Stimulated activated naive CD8-positive, alpha-beta T cell treated with anti-CD3 and anti-CD28 coated beads, Interleukin-15, Interleukin-2, amounts not matched to agents 100 ng/mL and 50 ng/mL, for 24 hours (primary cell): Measurements from ENCODE around the gene ITGB8.

ENCODE experiments used
- H3K27ac Mint-ChIP-seq: one replicate; pipeline ENCODE4 v1.8.0; 2021; ENCODE audit warnings: mild to moderate bottlenecking, mixed read lengths
- H3K27me3 Mint-ChIP-seq: one replicate; pipeline ENCODE4 v1.8.0; 2021; ENCODE audit warnings: mixed read lengths
- H3K36me3 Mint-ChIP-seq: one replicate; pipeline ENCODE4 v1.8.0; 2021; ENCODE audit warnings: low read depth, mixed read lengths
- H3K4me1 Mint-ChIP-seq: one replicate; pipeline ENCODE4 v1.8.0; 2021; ENCODE audit warnings: low read depth, mixed read lengths
- H3K4me3 Mint-ChIP-seq: one replicate; pipeline ENCODE4 v1.8.0; 2021; ENCODE audit warnings: mild to moderate bottlenecking, mixed read lengths
- H3K9me3 Mint-ChIP-seq: one replicate; pipeline ENCODE4 v1.8.0; 2021; ENCODE audit warnings: mixed read lengths

The ITGB8 gene

DNA sequence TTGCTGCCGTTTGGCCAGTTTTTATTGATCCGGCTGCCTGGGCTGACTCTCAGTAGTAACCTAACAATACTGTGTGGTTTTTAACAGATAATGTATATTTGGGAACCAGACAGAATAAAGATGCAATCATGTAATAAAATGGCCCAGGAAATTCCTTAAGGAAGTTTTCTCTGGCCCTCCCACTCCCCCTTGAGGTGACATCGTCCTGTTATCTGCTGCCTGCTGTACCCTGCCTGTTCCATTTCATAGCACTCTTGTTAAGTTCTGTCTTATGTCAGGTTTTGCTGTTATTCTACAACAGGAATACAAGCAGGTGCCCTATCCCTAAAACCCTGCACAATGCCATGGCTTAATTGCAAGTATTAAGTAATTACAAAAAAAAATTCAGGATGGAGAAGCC lies 12.5 kb downstream of the ITGB8 start:
- Mint-ChIP-seq H3K27me3 (peaks cover 14% of the 10 kb centered on the region), H3K9me3 (peaks cover 5% of the 10 kb centered on the region), H3K27ac (no peak overlapping the region), H3K4me1 (no peaks in the 10 kb centered on the region), H3K4me3 (no peak overlapping the region), H3K36me3 (no peaks in the 10 kb centered on the region)

DNA sequence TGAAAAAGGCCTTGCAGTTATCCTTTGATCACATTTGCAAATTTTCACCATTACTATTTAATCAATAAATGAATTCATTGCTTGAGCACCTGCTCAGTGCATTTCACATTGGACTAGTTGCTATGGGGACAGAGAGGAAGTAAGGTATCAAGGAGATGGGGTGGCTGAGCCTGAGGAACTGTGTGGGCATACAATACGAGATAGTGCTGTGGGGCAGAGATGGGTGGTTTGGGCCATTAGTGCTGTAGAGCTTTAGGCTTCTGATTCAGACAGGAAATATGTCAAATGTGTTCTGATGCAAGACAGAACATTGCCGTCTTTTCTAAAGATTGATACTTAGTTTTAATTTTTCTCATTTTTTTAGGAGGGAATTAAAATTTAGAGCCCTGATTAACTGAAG lies 13.2 kb downstream of the ITGB8 start:
- H3K4me1 Mint-ChIP-seq = no peaks in the 10 kb centered on the region
- H3K27ac Mint-ChIP-seq = no peak overlapping the region
- H3K27me3 Mint-ChIP-seq = peaks cover 14% of the 10 kb centered on the region
- H3K4me3 Mint-ChIP-seq = no peak overlapping the region
- H3K36me3 Mint-ChIP-seq = no peaks in the 10 kb centered on the region
- H3K9me3 Mint-ChIP-seq = peaks cover 5% of the 10 kb centered on the region

DNA sequence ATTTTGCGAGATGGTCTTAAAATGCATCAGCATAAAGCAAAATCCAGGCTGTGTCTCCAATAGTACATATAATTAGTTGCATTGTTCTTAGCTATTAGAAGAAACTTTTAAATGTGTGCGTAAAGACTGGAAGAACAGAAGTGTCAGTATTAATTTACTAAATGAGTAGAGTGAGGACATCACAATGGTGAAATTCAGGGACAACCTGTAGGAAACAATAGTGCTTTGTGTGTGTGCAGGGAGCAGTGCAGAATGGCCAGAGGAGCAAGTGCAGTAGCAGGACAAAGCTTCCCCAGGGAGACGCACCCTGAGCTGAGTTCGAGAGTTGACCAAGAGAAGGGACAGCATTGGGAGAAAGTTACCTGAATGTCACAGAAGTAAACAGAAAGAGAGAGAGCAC lies 13.7 kb downstream of the ITGB8 start:
- peaks cover 14% of the 10 kb centered on the region for H3K27me3 Mint-ChIP-seq
- H3K4me3 Mint-ChIP-seq = no peak overlapping the region
- H3K4me1 Mint-ChIP-seq = no peaks in the 10 kb centered on the region
- H3K36me3 Mint-ChIP-seq = no peaks in the 10 kb centered on the region
- H3K27ac Mint-ChIP-seq = no peak overlapping the region
- H3K9me3 Mint-ChIP-seq = peaks cover 5% of the 10 kb centered on the region

DNA sequence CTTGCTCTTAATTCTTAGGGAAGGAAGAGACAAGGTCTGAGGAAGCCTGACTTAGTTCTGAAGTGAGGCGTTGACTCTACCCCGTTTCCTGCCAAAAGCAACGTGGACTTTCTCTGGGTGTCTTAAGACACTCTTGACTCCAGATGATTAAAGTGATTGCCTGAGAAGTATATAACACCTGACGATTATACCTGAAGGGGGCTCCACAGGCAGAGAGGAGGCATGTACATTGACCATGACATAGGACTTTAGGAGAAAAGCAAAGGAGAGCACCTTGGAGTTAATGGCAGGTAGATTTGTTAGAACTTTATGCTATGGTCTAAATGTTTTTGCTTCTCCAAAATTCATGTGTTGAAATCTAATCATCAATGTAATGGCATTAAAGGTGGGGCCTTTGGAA lies 15.9 kb downstream of the ITGB8 start:
- Mint-ChIP-seq H3K36me3 (no peaks in the 10 kb centered on the region), H3K4me1 (no peaks in the 10 kb centered on the region), H3K4me3 (no peak overlapping the region), H3K27me3 (peaks cover 2% of the 10 kb centered on the region), H3K9me3 (peaks cover 5% of the 10 kb centered on the region), H3K27ac (no peak overlapping the region)

DNA sequence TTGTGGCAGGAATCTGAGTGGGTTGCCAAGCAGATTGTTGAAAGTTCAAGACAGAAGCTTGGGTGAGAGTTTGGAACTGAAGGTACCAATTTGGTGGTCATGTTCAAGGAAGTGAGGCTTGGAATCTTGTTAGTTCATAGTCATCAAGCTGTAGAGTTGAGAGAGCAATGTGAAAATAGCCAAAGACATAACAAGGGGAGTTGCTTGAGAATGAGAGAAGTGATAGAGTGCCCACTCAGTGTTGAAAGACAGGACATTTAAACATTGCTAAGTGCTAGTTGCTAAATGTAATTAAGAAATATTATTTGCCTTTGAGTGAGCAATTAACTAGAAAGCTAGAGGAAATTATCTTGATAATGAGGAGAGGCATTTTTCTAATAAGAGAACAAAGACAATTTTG lies 17.0 kb downstream of the ITGB8 start:
- Mint-ChIP-seq H3K4me3 (no peak overlapping the region), H3K4me1 (no peaks in the 10 kb centered on the region), H3K27ac (no peak overlapping the region), H3K36me3 (no peaks in the 10 kb centered on the region), H3K27me3 (no peaks in the 10 kb centered on the region), H3K9me3 (peaks cover 5% of the 10 kb centered on the region)

DNA sequence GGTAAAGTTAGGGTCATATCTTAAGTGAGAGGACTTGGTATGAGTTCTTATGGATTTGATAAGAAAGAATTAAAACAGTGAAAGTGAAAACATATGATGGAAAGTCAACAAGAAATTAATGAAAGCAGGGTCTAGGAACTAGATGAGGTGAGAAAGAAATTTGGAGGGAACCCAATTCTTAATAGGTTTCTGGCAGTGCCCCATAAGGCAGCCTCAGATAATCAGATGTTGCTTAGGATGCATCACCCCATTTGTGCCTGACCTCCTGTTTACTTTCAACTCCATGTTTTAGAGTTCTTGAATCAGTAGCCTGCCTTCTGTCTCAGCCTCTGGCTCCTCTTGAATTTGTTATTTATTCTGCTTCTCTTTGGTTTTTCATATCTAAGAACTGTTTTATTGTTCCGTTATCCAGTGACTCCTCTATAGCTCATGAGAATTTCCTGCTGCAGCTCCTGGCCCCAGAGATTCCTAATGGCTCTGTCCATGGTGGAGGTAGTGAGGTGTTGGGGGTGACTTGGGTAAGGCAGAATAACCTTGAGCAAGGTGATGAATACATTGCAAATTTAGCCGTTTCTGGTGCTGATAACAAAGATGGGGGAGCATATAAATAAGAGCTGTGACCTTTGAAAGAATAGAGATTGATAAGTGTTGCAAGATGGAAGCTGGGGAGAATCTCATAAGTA lies 17.6 kb downstream of the ITGB8 start:
- H3K4me1 Mint-ChIP-seq = no peaks in the 10 kb centered on the region
- H3K4me3 Mint-ChIP-seq = no peak overlapping the region
- no peak overlapping the region for H3K27ac Mint-ChIP-seq
- H3K36me3 Mint-ChIP-seq = no peaks in the 10 kb centered on the region
- H3K9me3 Mint-ChIP-seq = peaks cover 5% of the 10 kb centered on the region
- H3K27me3 Mint-ChIP-seq = no peaks in the 10 kb centered on the region

DNA sequence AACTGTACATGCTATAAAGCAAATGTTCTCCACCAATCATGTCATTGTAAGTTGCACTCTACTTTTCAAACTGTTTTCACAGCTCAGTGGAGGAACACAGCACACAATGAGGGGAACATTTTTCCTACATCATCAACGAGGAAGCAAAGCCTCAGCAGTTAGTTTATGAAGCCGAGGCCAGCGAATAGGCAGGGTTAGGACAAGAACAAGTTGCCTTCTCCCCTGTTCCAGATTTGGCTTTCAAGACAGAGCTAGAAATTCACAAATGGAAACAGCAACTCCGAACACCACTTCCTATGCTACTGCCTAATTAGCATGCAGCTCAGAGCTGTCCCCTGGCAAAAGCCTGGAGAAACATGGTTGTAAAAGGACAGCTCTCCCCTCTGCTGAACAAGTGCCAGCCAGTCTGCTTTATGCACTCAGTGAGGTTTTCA lies 19.8 kb downstream of the ITGB8 start:
- H3K4me3 Mint-ChIP-seq = no peak overlapping the region
- H3K27ac Mint-ChIP-seq = no peak overlapping the region
- H3K27me3 Mint-ChIP-seq = no peaks in the 10 kb centered on the region
- peaks cover 5% of the 10 kb centered on the region for H3K9me3 Mint-ChIP-seq
- H3K4me1 Mint-ChIP-seq = no peaks in the 10 kb centered on the region
- no peaks in the 10 kb centered on the region for H3K36me3 Mint-ChIP-seq

DNA sequence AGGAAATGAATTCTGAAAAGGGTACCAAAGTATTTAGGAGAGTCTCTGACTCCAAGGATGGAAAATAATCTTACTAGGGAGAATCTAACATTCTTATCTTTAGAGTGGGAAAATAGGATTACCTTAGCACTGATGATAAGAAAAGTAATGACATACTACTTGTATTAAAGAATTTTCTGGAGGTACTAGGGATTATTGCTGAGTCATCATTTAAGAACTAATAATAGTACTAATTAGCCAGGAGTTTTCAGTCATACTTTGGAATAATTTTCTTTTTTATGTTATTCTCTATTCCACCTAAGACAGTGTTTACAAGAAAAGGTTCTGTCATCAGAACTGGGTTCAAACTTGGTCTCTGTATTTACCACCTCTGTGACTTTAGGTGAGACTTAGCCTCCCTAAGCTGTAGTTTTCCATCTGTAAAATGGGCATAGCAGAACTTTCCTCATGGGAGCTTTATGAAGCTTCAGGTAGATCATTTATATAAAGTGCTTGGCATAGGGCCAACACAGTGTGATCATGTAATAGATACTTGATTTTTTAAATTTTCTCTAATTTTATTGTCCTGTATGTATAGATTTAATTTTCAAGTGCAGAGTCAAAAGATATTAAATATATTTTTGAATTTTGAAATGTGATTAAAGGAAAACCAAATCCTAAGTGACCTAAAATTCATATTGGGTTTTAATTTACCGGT lies 20.4 kb downstream of the ITGB8 start:
- Mint-ChIP-seq H3K4me1 (no peaks in the 10 kb centered on the region), H3K36me3 (no peaks in the 10 kb centered on the region), H3K9me3 (peaks cover 5% of the 10 kb centered on the region), H3K27me3 (no peaks in the 10 kb centered on the region), H3K4me3 (no peak overlapping the region), H3K27ac (no peak overlapping the region)

DNA sequence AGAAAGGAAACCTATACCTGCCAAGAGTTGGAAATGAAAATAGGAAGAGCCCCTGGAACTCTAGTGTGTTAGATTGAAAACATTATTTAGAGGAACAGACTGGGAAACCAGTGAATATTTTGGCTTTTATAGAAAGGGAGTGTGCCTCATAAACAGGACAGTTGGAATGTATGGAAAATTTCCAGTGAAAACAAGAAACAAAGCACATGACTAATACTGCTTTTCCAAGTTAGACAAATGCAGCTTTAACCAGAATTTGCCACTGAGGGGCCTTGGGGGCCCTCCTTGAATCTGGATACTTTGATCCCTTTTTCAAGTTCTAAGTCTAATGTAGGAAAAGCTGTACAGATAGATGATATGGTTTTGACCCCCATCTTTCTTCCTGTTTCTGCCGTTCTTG lies 21.2 kb downstream of the ITGB8 start:
- Mint-ChIP-seq H3K27ac (no peak overlapping the region), H3K9me3 (peaks cover 5% of the 10 kb centered on the region), H3K4me1 (no peaks in the 10 kb centered on the region), H3K4me3 (no peak overlapping the region), H3K27me3 (no peaks in the 10 kb centered on the region), H3K36me3 (no peaks in the 10 kb centered on the region)

DNA sequence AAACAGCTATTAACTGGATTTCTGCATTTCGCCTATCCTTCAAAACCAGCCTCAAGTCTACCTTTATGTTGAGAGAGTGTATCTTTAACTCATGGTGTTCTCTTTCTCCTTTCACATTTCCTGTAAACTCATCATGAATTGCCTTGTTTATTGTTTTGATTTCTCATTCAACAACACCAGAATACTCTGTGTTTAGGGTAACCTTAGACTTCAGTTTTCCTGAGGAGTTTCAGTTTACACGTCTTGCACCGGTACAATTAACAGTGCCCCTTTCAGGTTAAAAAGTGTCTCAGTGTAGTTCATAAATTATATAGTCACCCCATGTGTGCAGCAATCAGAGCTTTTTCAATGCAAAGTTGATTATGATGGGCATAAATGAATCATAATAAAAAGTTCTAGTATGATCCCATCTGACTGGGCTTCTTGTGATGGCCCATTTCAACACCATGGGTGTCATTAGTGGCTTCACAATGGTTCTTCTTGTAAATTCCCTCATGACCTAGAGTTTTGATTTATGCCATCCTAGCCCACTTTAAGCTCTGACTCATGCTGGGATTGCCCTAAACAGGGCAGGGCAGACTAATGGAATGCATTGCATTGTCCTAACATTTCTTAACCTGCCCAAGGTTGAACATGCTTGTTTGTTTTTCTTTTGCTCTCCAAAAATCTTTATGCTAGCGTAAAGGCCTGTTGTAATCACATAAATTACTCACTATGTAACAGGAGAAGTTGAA lies 22.0 kb downstream of the ITGB8 start:
- Mint-ChIP-seq H3K9me3 (no peaks in the 10 kb centered on the region), H3K36me3 (no peaks in the 10 kb centered on the region), H3K27me3 (no peaks in the 10 kb centered on the region), H3K27ac (no peak overlapping the region), H3K4me1 (no peaks in the 10 kb centered on the region), H3K4me3 (no peak overlapping the region)

DNA sequence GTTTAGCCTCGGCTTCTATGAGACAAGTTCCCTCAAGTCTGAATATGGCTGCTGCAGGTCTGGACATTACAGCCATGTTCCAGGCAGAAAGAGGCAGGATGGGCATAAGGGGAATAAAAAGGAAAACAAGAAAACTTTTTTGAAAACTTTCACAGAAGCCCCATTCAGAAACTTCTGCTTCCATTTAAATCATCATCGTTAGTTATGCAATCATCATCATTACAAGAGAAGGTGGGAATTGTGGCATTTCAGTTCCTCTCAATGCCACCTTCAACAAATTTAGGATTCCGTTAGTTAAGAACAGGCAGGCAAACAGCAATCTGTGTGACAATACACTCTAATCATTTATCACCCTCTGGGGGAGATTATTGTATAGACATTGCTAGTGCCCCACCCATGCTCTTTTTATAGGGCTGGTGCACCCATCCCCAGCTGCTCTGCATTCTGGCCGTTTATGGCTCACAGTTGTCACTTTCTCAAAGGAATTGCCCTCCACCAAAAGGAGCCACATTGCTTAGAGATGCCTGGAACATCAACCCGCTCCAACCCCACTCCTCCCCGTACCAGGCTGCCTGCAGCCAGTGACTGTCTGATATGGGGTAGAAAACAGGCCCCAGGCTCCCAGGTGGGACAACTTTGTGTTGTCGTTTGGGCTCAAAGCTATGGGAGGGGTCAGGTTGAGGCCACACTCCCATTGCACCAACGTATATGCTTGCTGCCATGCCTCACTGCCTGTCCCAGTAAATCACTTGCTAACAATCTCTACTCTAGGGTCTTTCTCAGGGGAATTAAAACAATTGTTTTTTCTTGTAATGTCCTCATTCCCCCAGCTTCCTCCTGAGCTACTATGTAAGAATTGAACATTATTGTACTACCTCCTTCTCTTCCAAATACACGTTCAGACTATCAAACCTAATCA lies 24.2 kb downstream of the ITGB8 start:
- no peak overlapping the region for H3K27ac Mint-ChIP-seq
- no peaks in the 10 kb centered on the region for H3K36me3 Mint-ChIP-seq
- no peaks in the 10 kb centered on the region for H3K9me3 Mint-ChIP-seq
- H3K4me1 Mint-ChIP-seq = no peaks in the 10 kb centered on the region
- H3K4me3 Mint-ChIP-seq = no peak overlapping the region
- H3K27me3 Mint-ChIP-seq = no peaks in the 10 kb centered on the region

DNA sequence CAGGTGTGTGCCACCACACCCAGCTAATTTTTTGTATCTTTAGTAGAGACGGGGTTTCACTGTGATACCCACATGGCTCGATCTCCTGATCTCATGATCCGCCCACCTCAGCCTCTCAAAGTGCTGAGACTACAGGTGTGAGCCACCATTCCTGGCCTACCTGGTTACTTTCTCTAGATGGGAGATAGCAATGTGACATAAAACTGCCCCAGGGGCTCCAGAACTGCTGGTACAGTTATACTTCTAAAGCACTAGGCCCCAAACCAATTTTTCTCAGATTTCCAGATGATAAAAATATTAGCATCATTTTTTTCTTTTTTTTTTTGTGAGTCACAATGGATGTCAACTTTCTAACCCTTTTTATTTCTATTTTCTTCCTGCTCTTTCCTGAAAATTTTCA lies 27.4 kb downstream of the ITGB8 start:
- Mint-ChIP-seq H3K9me3 (no peaks in the 10 kb centered on the region), H3K27me3 (no peaks in the 10 kb centered on the region), H3K4me1 (no peaks in the 10 kb centered on the region), H3K4me3 (no peak overlapping the region), H3K27ac (no peak overlapping the region), H3K36me3 (no peaks in the 10 kb centered on the region)

DNA sequence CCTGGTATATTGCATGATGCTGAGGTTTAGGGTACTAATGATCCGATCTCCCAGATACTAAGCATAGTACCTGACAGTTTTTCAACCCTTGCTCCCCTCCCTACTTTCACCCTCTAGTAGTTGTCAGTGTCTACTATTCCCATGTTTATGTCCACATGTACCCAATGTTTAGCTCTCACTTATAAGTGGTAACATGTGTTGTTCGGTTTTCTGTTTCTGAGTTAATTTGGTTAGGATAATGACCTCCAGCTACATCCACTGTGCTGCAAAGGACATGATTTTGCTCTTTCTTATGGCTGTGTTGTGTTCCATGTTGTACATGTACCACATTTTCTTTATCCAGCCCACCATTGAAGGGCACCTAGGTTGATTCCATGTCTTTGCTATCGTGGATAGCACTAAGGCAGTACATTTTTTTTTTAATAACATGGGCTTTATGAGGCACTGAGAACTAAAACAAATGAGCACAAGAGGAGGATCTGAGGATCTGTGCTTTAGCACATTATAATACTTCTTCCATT lies 28.1 kb downstream of the ITGB8 start:
- Mint-ChIP-seq H3K27ac (no peak overlapping the region), H3K4me1 (no peaks in the 10 kb centered on the region), H3K27me3 (no peaks in the 10 kb centered on the region), H3K9me3 (no peaks in the 10 kb centered on the region), H3K36me3 (no peaks in the 10 kb centered on the region), H3K4me3 (no peak overlapping the region)

DNA sequence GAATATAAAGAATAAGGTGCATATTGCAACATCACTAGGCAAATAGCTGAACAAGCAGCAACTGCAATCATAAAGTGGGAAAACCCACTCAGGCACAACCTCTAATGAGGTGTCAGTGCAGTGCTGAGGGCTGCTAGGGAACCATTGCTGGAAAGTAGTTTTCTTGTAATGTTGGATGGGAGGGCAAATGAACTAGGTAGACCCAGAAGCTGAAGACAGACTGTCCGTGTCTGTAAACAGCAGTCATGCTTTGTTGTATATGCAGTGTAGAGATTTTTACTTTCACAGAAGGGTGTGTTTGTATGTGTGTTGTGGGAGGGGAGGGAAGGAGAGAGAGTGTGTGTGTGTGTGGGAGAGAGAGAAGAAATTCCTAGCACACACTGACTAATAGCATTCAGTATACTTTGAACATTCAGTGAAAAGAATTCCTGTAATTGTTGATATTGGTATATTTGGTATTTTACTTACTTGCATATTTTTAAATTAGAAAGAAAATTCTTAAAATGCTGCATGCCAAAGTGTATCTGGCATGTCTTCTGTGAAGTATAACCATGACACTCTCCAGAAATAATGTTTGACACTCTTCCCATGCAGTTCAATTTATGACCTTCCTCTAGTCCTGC lies 28.8 kb downstream of the ITGB8 start:
- H3K27ac Mint-ChIP-seq = no peak overlapping the region
- H3K36me3 Mint-ChIP-seq = no peaks in the 10 kb centered on the region
- no peaks in the 10 kb centered on the region for H3K27me3 Mint-ChIP-seq
- H3K4me3 Mint-ChIP-seq = no peak overlapping the region
- H3K9me3 Mint-ChIP-seq = no peaks in the 10 kb centered on the region
- no peaks in the 10 kb centered on the region for H3K4me1 Mint-ChIP-seq
